GM19023 (cell line): ENCODE measurements around the gene C11orf52.

ENCODE experiments used
- ATAC-seq: cut with Tn5 transposase; IDR thresholded peaks from one replicate; pipeline ENCODE4 v1.9.1; 2021; ENCODE audit warnings: mild to moderate bottlenecking, moderate library complexity; ENCODE audit not compliant: unreplicated experiment

The C11orf52 gene

DNA sequence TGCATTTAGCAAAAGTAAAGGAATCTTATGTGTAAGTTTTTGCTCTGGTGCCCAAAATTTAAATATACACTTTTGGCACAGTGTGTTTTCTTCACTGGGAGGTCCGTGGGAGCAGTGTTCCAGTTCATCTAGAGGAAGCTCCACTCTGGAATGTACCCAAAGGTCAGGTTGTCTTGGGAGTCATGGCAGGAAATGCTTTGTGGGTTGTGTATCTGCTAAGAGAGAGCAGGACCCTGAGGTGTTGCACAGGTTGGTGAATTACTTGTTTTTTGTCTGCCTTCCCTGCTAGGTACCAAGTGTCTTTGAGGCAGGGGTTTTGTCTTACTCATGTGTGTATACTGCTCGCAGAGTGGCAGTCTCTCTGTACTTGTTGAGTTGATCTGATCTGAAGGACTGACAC, 55.7 kb downstream of the C11orf52 start:
- no peak for ATAC-seq

GRCh38 chr11:111975076-111975806, 56.5 kb downstream of the C11orf52 start:
- no peak for ATAC-seq

DNA sequence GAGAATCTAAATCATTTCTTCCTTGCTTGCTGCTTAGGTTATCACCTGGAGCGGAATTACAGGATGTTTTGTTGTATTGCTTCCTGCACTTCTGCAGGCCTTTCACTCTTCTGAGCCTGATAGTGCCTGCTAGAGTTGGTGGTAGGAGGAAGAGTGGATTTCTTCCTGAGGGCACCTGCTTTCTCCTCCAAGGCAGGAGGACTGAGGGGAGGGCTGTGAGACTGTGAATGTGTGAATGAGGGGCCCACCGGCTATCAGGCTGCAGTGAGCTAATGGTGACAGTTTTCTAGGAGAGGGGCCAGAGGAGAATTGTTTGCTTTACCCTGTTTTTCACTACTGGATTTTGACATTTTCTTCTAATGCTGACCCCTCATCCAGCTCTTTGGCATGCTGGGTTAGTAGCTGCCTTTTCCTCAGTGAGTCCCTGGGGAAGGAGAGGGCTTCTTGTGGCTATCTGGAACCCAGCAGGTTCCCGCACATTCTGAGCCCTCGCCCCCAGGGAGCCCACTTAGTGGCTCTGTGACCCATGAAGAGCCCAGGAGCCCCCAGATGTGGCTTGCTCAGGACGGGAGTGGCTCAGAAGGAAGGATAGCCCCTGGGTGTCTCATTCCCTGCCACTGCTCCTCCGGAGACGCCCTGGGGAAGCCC, 57.5 kb downstream of the C11orf52 start:
- no peak for ATAC-seq
